ENCODE data around the gene VPS45.
"Not testable (repeated sequence)": the region's sequence is repeated elsewhere in the genome, so short reads cannot be mapped to it uniquely, and the experiment has no call there.

The VPS45 gene

GRCh38 chr1:150156868-150157603 lies 89.5 kb downstream of the VPS45 start:
- DNase-seq (ENCODE audit: low read depth in 4 of 4, low spot score in 1 of 4) = no peak

- no peak for DNase-seq (ENCODE audit: low read depth in 4 of 4, low spot score in 1 of 4)
Measured at GRCh38 chr1:150159550-150159949, 92.0 kb downstream of the VPS45 start.

GRCh38 chr1:150160964-150161621 lies 93.5 kb downstream of the VPS45 start:
- no peak for DNase-seq (ENCODE audit: low read depth in 4 of 4, low spot score in 1 of 4)

GRCh38 chr1:150161747-150162581 lies 94.4 kb downstream of the VPS45 start:
- no peak for DNase-seq (ENCODE audit: low read depth in 4 of 4, low spot score in 1 of 4)

- DNase-seq (ENCODE audit: low read depth in 4 of 4, low spot score in 1 of 4) = no peak
Measured at GRCh38 chr1:150162582-150162861, 94.9 kb downstream of the VPS45 start.

GRCh38 chr1:150162862-150163706 lies 95.5 kb downstream of the VPS45 start:
- DNase-seq (ENCODE audit: low read depth in 4 of 4, low spot score in 1 of 4) = no peak

GRCh38 chr1:150164224-150164623 lies 96.6 kb downstream of the VPS45 start:
- no peak for DNase-seq (ENCODE audit: low read depth in 4 of 4, low spot score in 1 of 4)

- no peak for DNase-seq (ENCODE audit: low read depth in 4 of 4, low spot score in 1 of 4)
Measured at GRCh38 chr1:150164779-150165178, 97.2 kb downstream of the VPS45 start.

GRCh38 chr1:150165622-150166612 lies 98.3 kb downstream of the VPS45 start:
- DNase-seq (ENCODE audit: low read depth in 4 of 4, low spot score in 1 of 4) = no peak

GRCh38 chr1:150168960-150169601 lies 101.5 kb downstream of the VPS45 start:
- DNase-seq (ENCODE audit: low read depth in 4 of 4, low spot score in 1 of 4) = no peak

GRCh38 chr1:150171801-150172200 lies 104.2 kb downstream of the VPS45 start:
- no peak for DNase-seq (ENCODE audit: low read depth in 4 of 4, low spot score in 1 of 4)

GRCh38 chr1:150173141-150173585 lies 105.6 kb downstream of the VPS45 start:
- DNase-seq (ENCODE audit: low read depth in 4 of 4, low spot score in 1 of 4) = no peak

GRCh38 chr1:150176593-150176992 lies 109.0 kb downstream of the VPS45 start:
- DNase-seq (ENCODE audit: low read depth in 4 of 4, low spot score in 1 of 4) = no peak

GRCh38 chr1:150178548-150178947 lies 111.0 kb downstream of the VPS45 start:
- no peak for DNase-seq (ENCODE audit: low read depth in 4 of 4, low spot score in 1 of 4)

- DNase-seq (ENCODE audit: low read depth in 4 of 4, low spot score in 1 of 4) = no peak
Measured at GRCh38 chr1:150179867-150180266, 112.3 kb downstream of the VPS45 start.

GRCh38 chr1:150180474-150180873 lies 112.9 kb downstream of the VPS45 start:
- DNase-seq (ENCODE audit: low read depth in 4 of 4, low spot score in 1 of 4) = no peak

- no peak for DNase-seq (ENCODE audit: low read depth in 4 of 4, low spot score in 1 of 4)
Measured at GRCh38 chr1:150182247-150182646, 114.7 kb downstream of the VPS45 start.

- DNase-seq (ENCODE audit: low read depth in 4 of 4, low spot score in 1 of 4) = no peak
Measured at GRCh38 chr1:150183061-150183460, 115.5 kb downstream of the VPS45 start.

GRCh38 chr1:150185481-150185880 lies 117.9 kb downstream of the VPS45 start:
- DNase-seq (ENCODE audit: low read depth in 4 of 4, low spot score in 1 of 4) = no peak

- not testable (repeated sequence) for DNase-seq (ENCODE audit: low read depth in 4 of 4, low spot score in 1 of 4)
Measured at GRCh38 chr1:150186438-150186788, 118.8 kb downstream of the VPS45 start.
